ENCODE data around the gene LRIT3.

LRIT3 gene

DNA sequence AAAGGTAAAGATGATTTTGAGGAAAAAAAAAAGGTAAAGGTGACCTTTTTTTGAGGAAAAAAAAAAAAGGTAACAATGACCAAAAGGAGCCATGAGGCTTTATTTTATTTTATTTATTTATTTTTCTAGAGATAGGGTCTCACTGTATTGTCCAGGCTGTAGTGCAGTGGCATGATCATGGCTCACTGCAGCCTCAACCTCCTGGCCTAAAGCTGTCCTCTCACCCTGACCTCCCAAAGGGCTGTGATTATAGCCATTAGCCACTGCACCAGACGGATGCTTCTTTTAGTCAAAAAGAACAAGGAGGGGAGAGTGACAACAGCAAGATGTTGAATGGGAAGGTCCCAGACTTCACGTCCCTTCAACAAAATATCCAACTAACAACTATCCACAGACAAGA is 30.4 kb downstream of the LRIT3 start:
- TF ChIP-seq, protein P1, sequence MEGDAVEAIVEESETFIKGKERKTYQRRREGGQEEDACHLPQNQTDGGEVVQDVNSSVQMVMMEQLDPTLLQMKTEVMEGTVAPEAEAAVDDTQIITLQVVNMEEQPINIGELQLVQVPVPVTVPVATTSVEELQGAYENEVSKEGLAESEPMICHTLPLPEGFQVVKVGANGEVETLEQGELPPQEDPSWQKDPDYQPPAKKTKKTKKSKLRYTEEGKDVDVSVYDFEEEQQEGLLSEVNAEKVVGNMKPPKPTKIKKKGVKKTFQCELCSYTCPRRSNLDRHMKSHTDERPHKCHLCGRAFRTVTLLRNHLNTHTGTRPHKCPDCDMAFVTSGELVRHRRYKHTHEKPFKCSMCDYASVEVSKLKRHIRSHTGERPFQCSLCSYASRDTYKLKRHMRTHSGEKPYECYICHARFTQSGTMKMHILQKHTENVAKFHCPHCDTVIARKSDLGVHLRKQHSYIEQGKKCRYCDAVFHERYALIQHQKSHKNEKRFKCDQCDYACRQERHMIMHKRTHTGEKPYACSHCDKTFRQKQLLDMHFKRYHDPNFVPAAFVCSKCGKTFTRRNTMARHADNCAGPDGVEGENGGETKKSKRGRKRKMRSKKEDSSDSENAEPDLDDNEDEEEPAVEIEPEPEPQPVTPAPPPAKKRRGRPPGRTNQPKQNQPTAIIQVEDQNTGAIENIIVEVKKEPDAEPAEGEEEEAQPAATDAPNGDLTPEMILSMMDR (IDR thresholded peaks at IDR 0.05; ENCODE audit: insufficient read depth, low read length), result no peak
- TF ChIP-seq, protein P2, sequence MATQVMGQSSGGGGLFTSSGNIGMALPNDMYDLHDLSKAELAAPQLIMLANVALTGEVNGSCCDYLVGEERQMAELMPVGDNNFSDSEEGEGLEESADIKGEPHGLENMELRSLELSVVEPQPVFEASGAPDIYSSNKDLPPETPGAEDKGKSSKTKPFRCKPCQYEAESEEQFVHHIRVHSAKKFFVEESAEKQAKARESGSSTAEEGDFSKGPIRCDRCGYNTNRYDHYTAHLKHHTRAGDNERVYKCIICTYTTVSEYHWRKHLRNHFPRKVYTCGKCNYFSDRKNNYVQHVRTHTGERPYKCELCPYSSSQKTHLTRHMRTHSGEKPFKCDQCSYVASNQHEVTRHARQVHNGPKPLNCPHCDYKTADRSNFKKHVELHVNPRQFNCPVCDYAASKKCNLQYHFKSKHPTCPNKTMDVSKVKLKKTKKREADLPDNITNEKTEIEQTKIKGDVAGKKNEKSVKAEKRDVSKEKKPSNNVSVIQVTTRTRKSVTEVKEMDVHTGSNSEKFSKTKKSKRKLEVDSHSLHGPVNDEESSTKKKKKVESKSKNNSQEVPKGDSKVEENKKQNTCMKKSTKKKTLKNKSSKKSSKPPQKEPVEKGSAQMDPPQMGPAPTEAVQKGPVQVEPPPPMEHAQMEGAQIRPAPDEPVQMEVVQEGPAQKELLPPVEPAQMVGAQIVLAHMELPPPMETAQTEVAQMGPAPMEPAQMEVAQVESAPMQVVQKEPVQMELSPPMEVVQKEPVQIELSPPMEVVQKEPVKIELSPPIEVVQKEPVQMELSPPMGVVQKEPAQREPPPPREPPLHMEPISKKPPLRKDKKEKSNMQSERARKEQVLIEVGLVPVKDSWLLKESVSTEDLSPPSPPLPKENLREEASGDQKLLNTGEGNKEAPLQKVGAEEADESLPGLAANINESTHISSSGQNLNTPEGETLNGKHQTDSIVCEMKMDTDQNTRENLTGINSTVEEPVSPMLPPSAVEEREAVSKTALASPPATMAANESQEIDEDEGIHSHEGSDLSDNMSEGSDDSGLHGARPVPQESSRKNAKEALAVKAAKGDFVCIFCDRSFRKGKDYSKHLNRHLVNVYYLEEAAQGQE (IDR thresholded peaks at IDR 0.05; ENCODE audit: insufficient replicate concordance, low read depth), result no peak
- TF ChIP-seq SPI1 (IDR thresholded peaks at IDR 0.05; ENCODE audit: borderline replicate concordance, low read depth) (no peak), POLR2AphosphoS5 (IDR thresholded peaks at IDR 0.05; ENCODE audit: low read depth) (no peak), GABPA (IDR thresholded peaks at IDR 0.05; ENCODE audit: low read depth) (no peak)
- H3K4me3 ChIP-seq (replicated peaks; ENCODE audit: insufficient read depth, low read length), result no peak overlapping the region
- no peak overlapping the region for H3K27ac ChIP-seq (replicated peaks)
- H3K27me3 ChIP-seq (ENCODE audit: insufficient read depth, poor library complexity, severe bottlenecking), result no peaks in the 10 kb centered on the region
- DNase-seq (ENCODE audit: low read depth in 1 of 2, low spot score in 1 of 2), result no peak

DNA sequence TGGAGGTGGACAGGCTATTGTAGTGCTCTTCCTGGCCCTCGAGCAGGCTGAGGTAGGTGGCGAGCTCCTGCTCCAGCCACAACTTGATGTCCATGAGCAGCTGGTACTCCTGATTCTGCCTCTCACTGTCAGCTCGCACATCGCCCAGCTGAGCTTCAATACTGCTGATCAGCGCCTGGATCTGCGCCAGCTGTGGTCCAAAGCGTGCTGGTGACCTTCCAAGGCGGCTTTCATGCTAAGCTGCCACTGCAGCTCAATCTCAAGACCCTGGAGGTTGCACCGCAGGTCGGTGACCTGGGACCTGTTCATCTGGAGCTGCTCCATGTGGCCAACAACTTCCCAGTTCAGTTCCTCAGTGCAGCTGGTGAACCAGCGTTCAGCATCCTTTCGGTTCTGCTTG is 31.2 kb downstream of the LRIT3 start:
- DNase-seq (ENCODE audit: low read depth in 1 of 2, low spot score in 1 of 2), result no peak
- no peaks in the 10 kb centered on the region for H3K27me3 ChIP-seq (ENCODE audit: insufficient read depth, poor library complexity, severe bottlenecking)

DNA sequence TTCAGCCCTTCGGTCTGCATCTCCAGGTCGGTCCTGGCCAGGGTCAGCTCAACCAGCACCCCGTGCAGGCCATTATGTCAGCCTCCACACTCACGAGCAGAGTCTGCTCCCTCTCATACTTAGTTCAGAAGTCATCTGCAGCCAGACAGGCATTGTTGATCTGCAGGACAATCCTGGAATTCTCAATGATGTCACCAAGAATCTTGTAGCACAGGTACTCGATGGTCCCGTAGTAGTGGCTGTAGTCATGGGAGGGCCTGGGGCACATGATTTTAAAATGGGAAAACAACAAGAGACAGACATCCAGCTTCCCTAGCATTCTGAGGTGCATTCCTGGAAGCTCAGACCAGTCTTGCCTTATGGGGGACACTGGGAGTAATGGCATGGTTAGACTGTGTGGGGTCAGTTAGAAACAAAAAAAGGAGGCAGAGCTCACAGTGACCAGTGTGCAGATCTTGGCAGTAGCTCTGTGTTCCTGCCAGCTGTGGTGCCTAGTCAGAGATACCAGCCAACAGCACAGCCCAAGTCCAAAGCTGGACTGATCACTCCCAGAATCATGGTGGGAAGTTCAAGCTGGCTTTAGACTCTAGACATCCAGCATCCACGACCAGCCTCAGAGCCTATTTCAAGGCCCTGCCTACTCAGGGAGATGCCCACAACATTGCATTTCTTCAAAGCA is 31.9 kb downstream of the LRIT3 start:
- TF ChIP-seq SPI1 (IDR thresholded peaks at IDR 0.05; ENCODE audit: borderline replicate concordance, low read depth) (no peak), GABPA (IDR thresholded peaks at IDR 0.05; ENCODE audit: low read depth) (no peak), POLR2AphosphoS5 (IDR thresholded peaks at IDR 0.05; ENCODE audit: low read depth) (no peak)
- TF ChIP-seq, protein P1 (IDR thresholded peaks at IDR 0.05; ENCODE audit: insufficient read depth, low read length), result no peak
- TF ChIP-seq, protein P2 (IDR thresholded peaks at IDR 0.05; ENCODE audit: insufficient replicate concordance, low read depth), result no peak
- DNase-seq (ENCODE audit: low read depth in 1 of 2, low spot score in 1 of 2), result no peak

More for the DNA sequence above, 31.2 kb downstream of the LRIT3 start:
- TF ChIP-seq, protein P1 (IDR thresholded peaks at IDR 0.05; ENCODE audit: insufficient read depth, low read length), result no peak
- TF ChIP-seq GABPA (IDR thresholded peaks at IDR 0.05; ENCODE audit: low read depth), result no peak
- no peak for TF ChIP-seq SPI1 (IDR thresholded peaks at IDR 0.05; ENCODE audit: borderline replicate concordance, low read depth)
- TF ChIP-seq POLR2AphosphoS5 (IDR thresholded peaks at IDR 0.05; ENCODE audit: low read depth), result no peak
- Histone ChIP-seq H3K27ac (replicated peaks) (no peak overlapping the region), H3K4me3 (replicated peaks; ENCODE audit: insufficient read depth, low read length) (no peak overlapping the region)

More for the DNA sequence above, 31.9 kb downstream of the LRIT3 start:
- no peak overlapping the region for H3K4me3 ChIP-seq (replicated peaks; ENCODE audit: insufficient read depth, low read length)
- no peak overlapping the region for H3K27ac ChIP-seq (replicated peaks)
- no peaks in the 10 kb centered on the region for H3K27me3 ChIP-seq (ENCODE audit: insufficient read depth, poor library complexity, severe bottlenecking)
